GOT3 (cell line): ENCODE measurements around the gene CELF4.

ENCODE experiments used
- DNase-seq: peaks from one replicate; lab custom pipeline; 2025; ENCODE audit warnings: mixed read lengths; lab: John Stamatoyannopoulos, UW

Gene CELF4

GRCh38 chr18:37524139-37524497, 41.5 kb downstream of the CELF4 start:
- DNase-seq, result no peak

- no peak for DNase-seq
Observed at GRCh38 chr18:37521510-37522465, 43.8 kb downstream of the CELF4 start.

- DNase-seq, result no peak
Observed at GRCh38 chr18:37520508-37520907, 45.1 kb downstream of the CELF4 start.

DNA sequence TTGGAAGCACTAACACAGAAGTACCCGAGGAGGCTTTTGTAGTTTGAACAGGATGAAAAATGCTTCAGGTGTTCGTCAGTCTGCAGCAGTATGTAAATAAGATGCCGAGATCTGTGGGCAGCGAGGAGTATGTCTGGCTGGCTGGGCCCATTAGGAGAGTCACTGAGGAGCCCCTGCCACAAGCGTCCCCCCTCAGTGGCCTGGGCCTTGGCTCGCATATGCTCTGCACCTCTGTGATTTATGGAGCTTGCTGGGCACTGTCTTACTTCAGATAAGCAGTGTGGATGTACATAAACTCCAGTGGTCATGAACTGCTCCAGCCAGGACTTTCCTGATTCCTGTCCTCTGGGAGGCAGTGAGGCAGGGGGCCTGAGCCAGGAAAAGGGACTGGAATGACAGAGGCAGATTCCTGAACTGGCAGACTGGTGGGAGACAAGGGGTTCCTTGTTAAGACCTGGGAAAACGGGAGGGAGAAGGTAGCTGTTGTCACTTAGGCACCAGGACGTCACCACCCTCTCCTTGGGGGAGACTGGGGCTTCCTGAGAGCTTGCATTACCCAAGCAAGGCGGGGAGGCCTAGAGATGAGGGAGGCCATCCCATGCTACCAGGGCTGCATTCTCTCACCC, 46.0 kb downstream of the CELF4 start:
- DNase-seq, result no peak

GRCh38 chr18:37516361-37516853, 49.2 kb downstream of the CELF4 start:
- DNase-seq, result no peak

GRCh38 chr18:37514953-37515352, 50.6 kb downstream of the CELF4 start:
- DNase-seq, result no peak

- DNase-seq, result no peak
Observed at GRCh38 chr18:37512400-37512799, 53.2 kb downstream of the CELF4 start.

- DNase-seq, result no peak
Observed at GRCh38 chr18:37511721-37512298, 53.8 kb downstream of the CELF4 start.

- no peak for DNase-seq
Observed at GRCh38 chr18:37509600-37509999, 56.0 kb downstream of the CELF4 start.

- no peak for DNase-seq
Observed at GRCh38 chr18:37508207-37508606, 57.4 kb downstream of the CELF4 start.

DNA sequence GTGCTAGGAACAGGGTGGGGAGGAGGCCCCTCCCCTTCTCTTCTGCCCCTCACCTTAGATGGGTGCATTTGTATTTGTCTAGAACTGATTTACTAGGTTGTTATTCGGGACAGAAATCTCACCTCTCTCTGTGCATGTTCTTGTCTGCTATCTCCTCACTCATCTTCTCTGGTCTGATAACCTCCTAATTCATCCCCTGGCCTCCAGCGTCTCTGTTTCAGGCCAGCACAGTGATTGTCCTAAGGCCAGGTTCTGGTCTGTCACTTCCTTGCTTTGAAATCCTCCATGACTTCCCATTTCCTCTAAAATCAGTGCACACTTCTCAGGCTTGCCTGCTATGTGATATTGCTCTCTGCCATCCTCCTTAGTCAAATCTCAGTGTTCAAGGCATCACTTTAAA, 58.4 kb downstream of the CELF4 start:
- no peak for DNase-seq

DNA sequence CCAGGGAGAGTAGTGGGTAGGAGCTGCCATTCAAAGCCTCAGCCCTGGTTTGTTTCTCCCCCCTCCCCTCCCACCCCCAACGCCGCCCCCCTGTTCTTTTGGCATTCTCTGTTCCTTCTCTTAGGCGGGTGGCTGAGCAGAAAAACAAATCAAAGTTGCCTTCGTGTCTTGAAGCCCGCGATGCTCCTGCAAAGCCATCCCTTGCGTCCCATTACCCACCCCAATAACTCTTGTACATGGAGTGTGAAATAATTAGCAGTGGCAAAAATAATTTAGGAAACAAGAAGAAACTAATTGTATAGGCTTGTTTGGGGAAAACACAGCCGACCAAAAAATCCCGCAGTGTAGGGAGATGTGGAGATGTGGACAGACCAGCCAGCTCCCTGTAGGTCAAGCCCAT, 59.6 kb downstream of the CELF4 start:
- DNase-seq, result no peak

DNA sequence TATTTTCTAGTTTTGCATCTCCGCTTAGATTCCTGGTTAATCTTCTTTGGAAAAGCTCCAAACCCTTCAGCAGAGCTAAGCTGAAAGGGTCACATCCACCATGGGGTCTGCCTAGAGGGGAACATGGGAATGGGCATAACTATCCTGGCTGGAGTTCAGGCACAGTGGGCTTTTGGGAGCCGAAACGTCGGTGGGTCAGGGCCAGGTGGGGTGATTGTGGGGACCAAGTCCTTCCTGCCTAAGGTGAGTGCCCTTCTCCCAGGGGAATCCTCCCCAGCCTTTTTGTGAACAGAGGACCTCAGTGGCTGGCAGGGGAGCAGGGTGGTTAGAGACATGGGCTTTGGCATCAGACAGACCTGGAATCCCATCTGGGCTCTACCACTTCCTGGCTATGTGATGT, 60.3 kb downstream of the CELF4 start:
- DNase-seq, result no peak

- no peak for DNase-seq
Observed at GRCh38 chr18:37502601-37503000, 63.0 kb downstream of the CELF4 start.

DNA sequence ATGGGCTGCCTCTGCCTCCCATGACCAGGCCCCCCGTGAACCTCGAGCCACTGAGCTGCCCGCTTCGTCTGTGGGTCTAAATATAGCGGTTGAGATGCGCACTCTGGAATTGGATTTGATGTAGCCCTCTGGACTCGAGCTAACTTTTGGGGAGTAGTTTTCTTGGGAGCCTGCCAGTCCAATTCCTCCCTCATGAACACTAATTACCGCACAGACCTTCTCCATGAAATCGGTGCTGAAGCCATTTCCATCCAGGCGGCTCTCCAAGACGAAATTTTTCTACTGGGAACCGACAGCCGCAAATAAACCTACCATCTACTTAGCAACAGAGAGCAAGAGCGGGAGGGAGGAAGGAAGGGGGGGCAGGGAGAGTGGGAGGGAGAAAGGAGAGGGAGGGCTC, 63.6 kb downstream of the CELF4 start:
- DNase-seq, result no peak

DNA sequence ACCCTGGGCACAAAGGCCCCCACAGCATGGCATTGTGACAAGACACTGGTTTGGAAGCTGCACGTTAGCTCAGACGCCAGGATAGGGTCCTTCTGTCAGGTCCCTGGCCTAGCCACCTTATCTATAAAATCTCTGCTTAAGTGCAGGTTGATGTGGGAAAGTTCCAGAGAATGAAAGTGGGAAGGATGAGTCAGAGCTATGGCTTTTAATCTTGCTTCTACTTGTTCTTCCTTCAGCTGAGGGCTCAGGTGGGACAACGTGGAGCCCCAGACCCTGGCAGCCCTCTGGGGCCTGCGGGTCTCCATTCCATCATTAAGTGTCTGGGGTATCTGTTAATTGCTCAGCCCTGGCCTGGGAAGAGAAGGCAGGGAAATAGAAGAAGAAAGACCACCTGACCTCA, 64.5 kb downstream of the CELF4 start:
- no peak for DNase-seq

DNA sequence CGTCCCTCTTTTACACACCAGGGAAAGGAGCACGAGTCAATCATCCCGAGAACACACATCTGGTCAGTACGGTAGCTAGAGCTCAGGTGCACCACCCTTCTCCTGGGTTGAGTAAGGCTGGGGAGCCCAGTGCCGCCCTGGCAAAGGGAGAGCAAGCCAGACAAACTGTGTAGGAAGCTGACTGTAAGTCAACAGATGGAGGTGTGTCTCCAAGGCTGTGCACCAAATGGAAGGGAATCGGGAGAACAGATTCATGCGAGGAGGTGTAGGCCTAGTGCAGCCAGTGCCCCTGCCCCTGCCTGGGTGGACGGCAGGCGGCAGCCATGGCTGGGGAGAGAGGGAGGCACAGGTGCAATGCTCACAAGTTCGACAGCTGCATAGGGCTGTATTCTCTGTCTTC, 65.7 kb downstream of the CELF4 start:
- no peak for DNase-seq

- no peak for DNase-seq
Observed at GRCh38 chr18:37499044-37499443, 66.6 kb downstream of the CELF4 start.

GRCh38 chr18:37497853-37498518, 67.6 kb downstream of the CELF4 start:
- DNase-seq, result no peak

- no peak for DNase-seq
Observed at GRCh38 chr18:37496568-37496967, 69.0 kb downstream of the CELF4 start.

DNA sequence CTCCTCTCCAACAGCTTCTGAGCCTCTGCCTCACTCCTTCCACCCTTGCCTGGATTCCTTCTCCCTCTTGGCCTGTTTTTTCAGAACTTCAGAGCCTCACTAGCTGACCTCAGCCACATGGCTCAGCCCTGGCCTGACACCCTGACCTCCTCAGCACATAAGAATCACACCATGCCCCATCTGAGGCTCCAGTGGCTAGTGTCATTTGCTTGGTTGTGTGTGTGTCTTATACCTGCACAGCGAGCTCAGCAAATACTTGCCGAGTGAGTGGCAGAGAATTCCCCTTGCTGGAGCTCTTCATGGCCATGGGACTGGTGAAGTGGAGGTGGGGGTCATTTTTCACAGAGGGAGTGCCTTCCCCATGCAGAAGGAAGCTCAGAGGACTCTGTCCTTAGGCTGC, 70.2 kb downstream of the CELF4 start:
- DNase-seq, result no peak

- DNase-seq, result no peak
Observed at GRCh38 chr18:37494406-37494805, 71.2 kb downstream of the CELF4 start.
